PC-3 (cell line): ENCODE measurements around the gene ROGDI. TPM values are rescaled to one million over a fixed set of nuclear protein-coding genes. Genes with fewer than 3 reads are reported as not detected.

Source experiments
- ATAC-seq: fragments of 200-7000 bp; cut with Tn5 transposase; 2 replicates; pipeline ENCODE4 v1.9.1; 2020; ENCODE audit warnings: mild to moderate bottlenecking, moderate library complexity
- BruUV-seq: library from RNA; stranded (reverse); fragments of 400-500 nt; replicated peaks from 2 replicates; lab custom pipeline; 2021; lab: Mats Ljungman, UMichigan
- CTCF ChIA-PET: fragments of 300-600 bp; sonication (Branson Sonifier 250); formaldehyde crosslinking; loops from one replicate; lab custom pipeline; 2022; ENCODE audit warnings: antibody characterized with exemption; lab: Charles Lee
- POLR2A ChIA-PET: fragments of 300-600 bp; sonication (Branson Sonifier 250); formaldehyde crosslinking; loops from one replicate; lab custom pipeline; 2022; ENCODE audit warnings: antibody characterized with exemption; ENCODE audit not compliant: unreplicated experiment; lab: Charles Lee
- DNase-seq: peaks from one replicate; pipeline ENCODE4 v3.0.0-alpha.2; 2015
- H2AFZ ChIP-seq: fragments of 300-600 bp; sonication (generic); 2 replicates; pipeline ENCODE4 v1.6.0; 2016; ENCODE audit warnings: antibody characterized with exemption, low read length
- H3F3A ChIP-seq: fragments of 300-600 bp; sonication (generic); one replicate; pipeline ENCODE4 v1.6.0; 2017; ENCODE audit warnings: antibody characterized with exemption, low read length, control low read depth, mild to moderate bottlenecking; ENCODE audit not compliant: unreplicated experiment
- H3K27ac ChIP-seq: fragments of 300-600 bp; sonication (generic); 2 replicates; pipeline ENCODE4 v1.5.1; 2016; ENCODE audit warnings: mild to moderate bottlenecking, low read length
- H3K27me3 ChIP-seq: fragments of 300-600 bp; sonication (generic); 2 replicates; pipeline ENCODE4 v1.6.1; 2016; ENCODE audit warnings: low read length, mixed read lengths
- H3K36me3 ChIP-seq: fragments of 300-600 bp; sonication (generic); 2 replicates; pipeline ENCODE4 v1.6.1; 2016; ENCODE audit warnings: low read depth, mixed run types, low read length, mixed read lengths
- H3K4me1 ChIP-seq: fragments of 300-600 bp; sonication (generic); 2 replicates; pipeline ENCODE4 v1.5.1; 2016; ENCODE audit warnings: low read length; ENCODE audit not compliant: insufficient read depth
- H3K4me2 ChIP-seq: fragments of 300-600 bp; sonication (generic); 2 replicates; pipeline ENCODE4 v1.6.0; 2016; ENCODE audit warnings: low read length
- H3K4me3 ChIP-seq: fragments of 300-600 bp; sonication (generic); 2 replicates; pipeline ENCODE4 v1.5.1; 2016; ENCODE audit warnings: mild to moderate bottlenecking, low read length, mixed read lengths
- H3K79me2 ChIP-seq: fragments of 300-600 bp; sonication (generic); 2 replicates; pipeline ENCODE4 v1.6.1; 2017; ENCODE audit warnings: low read length, mixed read lengths
- H3K9ac ChIP-seq: fragments of 300-600 bp; sonication (generic); 2 replicates; pipeline ENCODE4 v1.6.0; 2016; ENCODE audit warnings: mild to moderate bottlenecking, low read length
- H3K9me2 ChIP-seq: fragments of 300-600 bp; sonication (generic); replicated peaks from 2 replicates; pipeline ENCODE4 v1.6.1; 2016; ENCODE audit warnings: mixed run types, low read length, mixed read lengths
- H3K9me3 ChIP-seq: fragments of 300-600 bp; sonication (generic); 2 replicates; pipeline ENCODE4 v1.6.1; 2016; ENCODE audit warnings: low read length, mixed read lengths
- H4K20me1 ChIP-seq: fragments of 300-600 bp; sonication (generic); 2 replicates; pipeline ENCODE4 v1.6.1; 2016; ENCODE audit warnings: low read length, mixed read lengths
- CTCF ChIP-seq: fragments of 300-600 bp; sonication (generic); conservative IDR thresholded peaks from 2 replicates; pipeline ENCODE4 v1.5.1; 2017; ENCODE audit warnings: antibody characterized with exemption, low read depth, mild to moderate bottlenecking, low read length
- EZH2 ChIP-seq: fragments of 300-600 bp; sonication (generic); IDR thresholded peaks from one replicate; pipeline ENCODE4 v1.6.1; 2017; ENCODE audit warnings: antibody characterized with exemption, mild to moderate bottlenecking, low read length; ENCODE audit not compliant: unreplicated experiment
- EZH2phosphoT487 ChIP-seq: fragments of 300-600 bp; sonication (generic); IDR thresholded peaks from 2 replicates; pipeline ENCODE4 v1.6.1; 2018; ENCODE audit warnings: mild to moderate bottlenecking, antibody characterized with exemption, low read length, borderline replicate concordance
- intact Hi-C: fragments of 100-400 bp; cut with micrococcal nuclease; formaldehyde crosslinking; loops from 2 replicates; pipeline ENCODE4 v1.9.0; 2023
- total RNA-seq: library from RNA; depleted of rRNA; stranded (reverse); fragments of >200 nt; gene quantifications from 2 replicates; pipeline ENCODE4 v1.2.3, GENCODE V29; 2014

The ROGDI gene
- total RNA-seq, 1 experiment from 2014 or later: 23.3 TPM

GRCh38 chr16:4811242-4811641 lies 8.8 kb upstream of the ROGDI start:
- CTCF ChIA-PET: no interaction called here
- ATAC-seq: no peak

GRCh38 chr16:4806280-4806679 lies 3.8 kb upstream of the ROGDI start:
- Histone ChIP-seq H3F3A (no peaks in the 10 kb centered on the region), H3K9me2 (no peaks in the 10 kb centered on the region), H3K4me2 (no peak overlapping the region), H3K9me3 (no peaks in the 10 kb centered on the region), H3K4me3 (no peak overlapping the region), H3K27ac (no peak overlapping the region), H3K36me3 (peaks cover 4% of the 10 kb centered on the region), H3K9ac (no peak overlapping the region), H2AFZ (no peak overlapping the region), H3K4me1 (peaks cover 9% of the 10 kb centered on the region), H4K20me1 (no peaks in the 10 kb centered on the region), H3K27me3 (no peaks in the 10 kb centered on the region), H3K79me2 (no peaks in the 10 kb centered on the region)
- POLR2A ChIA-PET: no interaction called here
- DNase-seq: no peak
- CTCF ChIA-PET: no interaction called here
- intact Hi-C loops: loop anchor here (10.0 kb wide), 1 partner anchor 149 kb away; the partner anchor contains the start of gene SEC14L5
- no peak for TF ChIP-seq EZH2phosphoT487
- no peak for TF ChIP-seq EZH2
- no peak for TF ChIP-seq CTCF
- no TSS peak for BruUV-seq
- no peak for ATAC-seq

More at GRCh38 chr16:4811242-4811641, 8.8 kb upstream of the ROGDI start:
- Histone ChIP-seq H3K9ac (no peak overlapping the region), H3F3A (no peaks in the 10 kb centered on the region), H3K27me3 (no peaks in the 10 kb centered on the region), H3K27ac (no peak overlapping the region), H3K4me1 (no peaks in the 10 kb centered on the region), H3K4me3 (no peak overlapping the region), H3K36me3 (peaks cover 4% of the 10 kb centered on the region), H3K79me2 (no peaks in the 10 kb centered on the region), H3K9me2 (no peaks in the 10 kb centered on the region), H4K20me1 (no peaks in the 10 kb centered on the region), H3K4me2 (no peak overlapping the region), H3K9me3 (no peaks in the 10 kb centered on the region), H2AFZ (no peak overlapping the region)
- TF ChIP-seq EZH2 (no peak), EZH2phosphoT487 (no peak), CTCF (no peak)
- DNase-seq: no peak
- BruUV-seq: no TSS peak
- POLR2A ChIA-PET: no interaction called here
- intact Hi-C loops: no loop called here

- H3K36me3 ChIP-seq: peaks cover 4% of the 10 kb centered on the region
- BruUV-seq: no TSS peak
- CTCF ChIA-PET: no interaction called here
Observed at GRCh38 chr16:4805231-4805630, 2.8 kb upstream of the ROGDI start.

More at GRCh38 chr16:4805231-4805630, 2.8 kb upstream of the ROGDI start:
- H3K4me1 ChIP-seq: peaks cover 14% of the 10 kb centered on the region
- ATAC-seq: no peak
- no peak overlapping the region for H3K27ac ChIP-seq
- H4K20me1 ChIP-seq: no peaks in the 10 kb centered on the region
- intact Hi-C loops: loop anchor here (10.0 kb wide), 1 partner anchor 150 kb away; the partner anchor contains the start of gene SEC14L5
- H3F3A ChIP-seq: no peaks in the 10 kb centered on the region
- POLR2A ChIA-PET: no interaction called here
- no peaks in the 10 kb centered on the region for H3K9me3 ChIP-seq
- TF ChIP-seq EZH2phosphoT487 (no peak), EZH2 (no peak), CTCF (no peak)
- no peak for DNase-seq
- H3K4me3 ChIP-seq: no peak overlapping the region
- H2AFZ ChIP-seq: no peak overlapping the region
- no peaks in the 10 kb centered on the region for H3K27me3 ChIP-seq
- H3K9me2 ChIP-seq: no peaks in the 10 kb centered on the region
- no peak overlapping the region for H3K4me2 ChIP-seq
- H3K9ac ChIP-seq: no peak overlapping the region
- H3K79me2 ChIP-seq: no peaks in the 10 kb centered on the region
